Tibial nerve (tissue), 4 donors: ENCODE results near the gene CAMK2D. TPM values are rescaled to one million over a fixed set of nuclear protein-coding genes. Genes with fewer than 3 reads are reported as not detected.

Experiments
- DNase-seq, 2 donors: peaks; one replicate each; pipeline ENCODE4 v3.0.0-alpha.2; 2019; ENCODE audit warnings: low spot score in 2 of 2
- H3K27ac ChIP-seq, 4 donors: fragments of 200-600 bp; sonication (generic) in 3 of 4; one replicate each; pipeline ENCODE4 v1.5.1; 2017 to 2019; ENCODE audit warnings: mild to moderate bottlenecking in 1 of 4
- H3K27me3 ChIP-seq, 2 donors: fragments of 200-600 bp; sonication (generic) in 1 of 2; one replicate each; pipeline versions ENCODE4 v1.5.1 to v1.6.0; 2017 to 2019
- H3K36me3 ChIP-seq, 3 donors: fragments of 200-600 bp; sonication (generic); one replicate each; pipeline ENCODE4 v1.5.1; 2018 to 2019
- H3K4me1 ChIP-seq, 4 donors: fragments of 200-600 bp; sonication (generic) in 3 of 4; one replicate each; pipeline ENCODE4 v1.5.1; 2017 to 2019
- H3K4me3 ChIP-seq, 4 donors: fragments of 200-600 bp; sonication (generic) in 3 of 4; one replicate each; pipeline ENCODE4 v1.5.1; 2017 to 2019; ENCODE audit warnings: mild to moderate bottlenecking in 1 of 4, moderate library complexity in 1 of 4
- H3K9me3 ChIP-seq, 4 donors: fragments of 200-600 bp; sonication (generic) in 3 of 4; one replicate each; pipeline ENCODE4 v1.5.1; 2017 to 2019
- EP300 ChIP-seq, 2 donors: sonication (generic); formaldehyde crosslinking; IDR thresholded peaks; one replicate each; pipeline ENCODE4 v1.6.1; 2017; ENCODE audit warnings: antibody characterized with exemption in 2 of 2, mild to moderate bottlenecking in 1 of 2
- POLR2A ChIP-seq, 2 donors: fragments of 450-650 bp; IDR thresholded peaks; one replicate each; pipeline ENCODE4 v1.6.1; 2017; ENCODE audit warnings: antibody characterized with exemption in 2 of 2, mild to moderate bottlenecking in 2 of 2, moderate library complexity in 2 of 2
- WGBS, 2 donors: methylation state at CpG; one replicate each; pipeline ENCODE4 v1.1.5; 2018; 5-methylcytosine and 5-hydroxymethylcytosine counted together
- total RNA-seq, 4 donors: library from RNA; depleted of rRNA; stranded (reverse); fragments of >200 nt; gene quantifications; one replicate each; pipeline ENCODE4 v1.1.0, GENCODE V29; 2016
- TF ChIP-seq, protein P1 (sequence below), 5 experiments: fragments of 200-600 bp in 3 of 5; fragments of 450-650 bp in 2 of 5; sonication (generic) in 3 of 5; IDR thresholded peaks; one replicate each; pipeline ENCODE4 v1.5.1; 2016 to 2019; ENCODE audit warnings: antibody characterized with exemption in 5 of 5, mild to moderate bottlenecking in 3 of 5, moderate library complexity in 2 of 5

CAMK2D gene
- total RNA-seq, 4 donors from 2014 or later: 30.3 to 58.5 (median 34.6) TPM

DNA sequence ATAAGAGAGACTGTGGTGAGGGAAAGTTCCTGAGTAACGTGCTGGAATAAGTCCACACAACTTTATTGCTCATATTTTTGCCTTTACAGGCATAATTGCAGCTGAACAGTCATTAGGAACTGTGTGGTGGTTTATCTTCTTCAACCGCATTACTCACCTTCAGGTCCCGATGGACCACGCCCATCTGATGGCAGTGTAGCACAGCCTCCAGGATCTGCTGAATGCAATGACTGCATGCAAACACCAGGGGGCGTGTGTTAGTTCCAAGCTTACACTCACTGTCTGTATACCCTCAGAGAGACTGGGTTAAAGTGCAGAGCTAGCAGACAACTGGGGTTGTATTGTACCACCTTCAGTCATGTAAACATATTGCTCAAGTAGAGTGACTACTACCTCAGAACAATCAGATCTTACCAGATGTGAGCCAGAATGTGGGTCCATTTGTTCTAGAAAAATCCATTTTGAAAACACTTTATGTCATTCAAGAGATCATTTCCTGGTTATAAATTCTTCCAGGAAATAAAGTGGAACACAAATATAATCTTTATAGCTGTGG is 214.0 kb downstream of the CAMK2D start:
- peak; percentile 76 to 88 for DNase-seq
- H3K4me1 ChIP-seq: peaks cover 0 to 16% (median 2%) of the 10 kb centered on the region in 4 donors
- H3K9me3 ChIP-seq: no peaks in the 10 kb centered on the region
- WGBS, 2 donors: 13 to 14% methylated on average over 5 of the region's 5 CpGs
- H3K27me3 ChIP-seq: no peaks in the 10 kb centered on the region
- TF ChIP-seq, protein P1, sequence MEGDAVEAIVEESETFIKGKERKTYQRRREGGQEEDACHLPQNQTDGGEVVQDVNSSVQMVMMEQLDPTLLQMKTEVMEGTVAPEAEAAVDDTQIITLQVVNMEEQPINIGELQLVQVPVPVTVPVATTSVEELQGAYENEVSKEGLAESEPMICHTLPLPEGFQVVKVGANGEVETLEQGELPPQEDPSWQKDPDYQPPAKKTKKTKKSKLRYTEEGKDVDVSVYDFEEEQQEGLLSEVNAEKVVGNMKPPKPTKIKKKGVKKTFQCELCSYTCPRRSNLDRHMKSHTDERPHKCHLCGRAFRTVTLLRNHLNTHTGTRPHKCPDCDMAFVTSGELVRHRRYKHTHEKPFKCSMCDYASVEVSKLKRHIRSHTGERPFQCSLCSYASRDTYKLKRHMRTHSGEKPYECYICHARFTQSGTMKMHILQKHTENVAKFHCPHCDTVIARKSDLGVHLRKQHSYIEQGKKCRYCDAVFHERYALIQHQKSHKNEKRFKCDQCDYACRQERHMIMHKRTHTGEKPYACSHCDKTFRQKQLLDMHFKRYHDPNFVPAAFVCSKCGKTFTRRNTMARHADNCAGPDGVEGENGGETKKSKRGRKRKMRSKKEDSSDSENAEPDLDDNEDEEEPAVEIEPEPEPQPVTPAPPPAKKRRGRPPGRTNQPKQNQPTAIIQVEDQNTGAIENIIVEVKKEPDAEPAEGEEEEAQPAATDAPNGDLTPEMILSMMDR (IDR thresholded peaks at IDR 0.05): peak; percentile 91 to 98 (median 92)
- no peak for TF ChIP-seq POLR2A (IDR thresholded peaks at IDR 0.05)
- TF ChIP-seq EP300 (IDR thresholded peaks at IDR 0.05): peak; percentile 28 to 88
- peaks cover 0 to 9% (median 0%) of the 10 kb centered on the region in 3 donors for H3K36me3 ChIP-seq
- H3K4me3 ChIP-seq: no peak overlapping the region
- peak overlapping the region; percentile 46 to 74 (median 69) for H3K27ac ChIP-seq

GRCh38 chr4:113541933-113542332 is 219.6 kb downstream of the CAMK2D start:
- Histone ChIP-seq H3K27me3 (no peaks in the 10 kb centered on the region), H3K36me3 (no peaks in the 10 kb centered on the region), H3K27ac (no peak overlapping the region), H3K9me3 (no peaks in the 10 kb centered on the region), H3K4me1 (peaks cover 0 to 16% (median 0%) of the 10 kb centered on the region in 4 donors), H3K4me3 (no peak overlapping the region)
- DNase-seq: no peak
- TF ChIP-seq, protein P1 (IDR thresholded peaks at IDR 0.05): no peak
- TF ChIP-seq POLR2A (IDR thresholded peaks at IDR 0.05) (no peak), EP300 (IDR thresholded peaks at IDR 0.05) (no peak)

DNA sequence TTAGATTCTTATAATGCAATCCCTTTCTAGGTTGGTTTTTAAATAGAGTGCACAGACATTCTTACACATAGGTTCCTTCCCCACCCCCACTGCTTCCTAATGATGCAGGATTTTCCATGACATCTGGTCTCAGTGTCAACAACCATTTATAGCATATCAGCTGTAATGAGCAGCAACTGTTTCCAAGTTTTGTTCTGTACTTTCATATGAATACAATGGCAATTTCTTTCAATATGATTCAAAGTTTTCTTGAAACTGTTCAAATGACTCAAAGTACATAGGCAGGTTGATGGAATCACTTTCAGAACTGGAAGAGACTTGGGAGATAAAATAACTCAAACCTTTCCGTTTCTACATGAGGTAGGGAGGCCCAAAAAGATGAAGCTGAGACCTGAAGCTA is 220.7 kb downstream of the CAMK2D start:
- Histone ChIP-seq H3K4me3 (no peak overlapping the region), H3K27ac (no peak overlapping the region), H3K27me3 (no peaks in the 10 kb centered on the region), H3K4me1 (peaks cover 0 to 16% (median 0%) of the 10 kb centered on the region in 4 donors), H3K9me3 (no peaks in the 10 kb centered on the region), H3K36me3 (no peaks in the 10 kb centered on the region)
- TF ChIP-seq, protein P1 (IDR thresholded peaks at IDR 0.05): no peak
- TF ChIP-seq EP300 (IDR thresholded peaks at IDR 0.05): peak in 1 of 2 donors; percentile 18
- no peak for TF ChIP-seq POLR2A (IDR thresholded peaks at IDR 0.05)
- 81 to 91% methylated on average over 1 of the region's 1 CpG for WGBS, 2 donors
- DNase-seq: no peak

GRCh38 chr4:113539408-113539807 is 222.1 kb downstream of the CAMK2D start:
- WGBS, 2 donors: 67 to 89% methylated on average over 3 of the region's 3 CpGs
- no peak for DNase-seq
- Histone ChIP-seq H3K27ac (no peak overlapping the region), H3K36me3 (no peaks in the 10 kb centered on the region), H3K27me3 (no peaks in the 10 kb centered on the region), H3K4me3 (no peak overlapping the region), H3K9me3 (no peaks in the 10 kb centered on the region), H3K4me1 (peaks cover 0 to 16% (median 0%) of the 10 kb centered on the region in 4 donors)
- TF ChIP-seq, protein P1 (IDR thresholded peaks at IDR 0.05): no peak
- TF ChIP-seq POLR2A (IDR thresholded peaks at IDR 0.05) (no peak), EP300 (IDR thresholded peaks at IDR 0.05) (no peak)

DNA sequence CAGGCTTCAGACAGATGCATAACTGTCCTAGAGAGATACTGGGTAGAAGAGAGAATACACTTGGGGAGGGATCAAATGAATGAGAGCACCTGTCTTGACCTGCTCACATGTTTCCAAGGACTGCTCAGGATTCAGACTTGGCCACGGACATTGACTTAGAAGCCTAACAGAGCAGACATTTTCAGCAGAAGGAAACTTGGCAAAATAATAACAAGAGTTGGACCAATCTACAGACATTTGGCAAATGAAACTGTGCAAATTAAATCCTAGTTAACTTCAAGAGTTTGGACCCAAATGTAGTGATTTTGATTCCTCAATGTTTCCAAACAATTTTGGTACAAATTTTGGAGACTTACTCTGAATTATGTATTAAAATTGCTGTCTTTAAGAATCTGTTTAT is 223.9 kb downstream of the CAMK2D start:
- Histone ChIP-seq H3K4me1 (peaks cover 0 to 16% (median 0%) of the 10 kb centered on the region in 4 donors), H3K27ac (no peak overlapping the region), H3K4me3 (no peak overlapping the region), H3K36me3 (no peaks in the 10 kb centered on the region), H3K9me3 (no peaks in the 10 kb centered on the region), H3K27me3 (no peaks in the 10 kb centered on the region)
- 27 to 32% methylated on average over 1 of the region's 1 CpG for WGBS, 2 donors
- no peak for DNase-seq
- TF ChIP-seq POLR2A (IDR thresholded peaks at IDR 0.05): no peak
- TF ChIP-seq EP300 (IDR thresholded peaks at IDR 0.05): no peak
- TF ChIP-seq, protein P1 (IDR thresholded peaks at IDR 0.05): no peak
